ENCODE measurements around the gene CASR.

CASR gene

GRCh38 chr3:122273498-122273897, 90.0 kb downstream of the CASR start:
- no peak overlapping the region for H3K4me3 ChIP-seq (ENCODE audit: low read length)
- DNase-seq (ENCODE audit: low read depth) = no peak
- TF ChIP-seq CTCF (IDR thresholded peaks at IDR 0.05; ENCODE audit: insufficient read depth, low read depth, low read length, missing control alignments) = no peak

GRCh38 chr3:122281891-122282290, 98.4 kb downstream of the CASR start:
- DNase-seq (ENCODE audit: low read depth) = no peak
- H3K4me3 ChIP-seq (ENCODE audit: low read length) = no peak overlapping the region
- no peak for TF ChIP-seq CTCF (IDR thresholded peaks at IDR 0.05; ENCODE audit: insufficient read depth, low read depth, low read length, missing control alignments)

GRCh38 chr3:122283796-122284445, 100.5 kb downstream of the CASR start:
- DNase-seq (ENCODE audit: low read depth) = no peak
- no peak for TF ChIP-seq CTCF (IDR thresholded peaks at IDR 0.05; ENCODE audit: insufficient read depth, low read depth, low read length, missing control alignments)

GRCh38 chr3:122284486-122284885, 101.0 kb downstream of the CASR start:
- TF ChIP-seq CTCF (IDR thresholded peaks at IDR 0.05; ENCODE audit: insufficient read depth, low read depth, low read length, missing control alignments) = no peak
- H3K4me3 ChIP-seq (ENCODE audit: low read length) = no peak overlapping the region
- no peak for DNase-seq (ENCODE audit: low read depth)

More at GRCh38 chr3:122283796-122284445, 100.5 kb downstream of the CASR start:
- H3K4me3 ChIP-seq (ENCODE audit: low read length) = no peak overlapping the region

GRCh38 chr3:122294359-122294758, 110.9 kb downstream of the CASR start:
- no peak overlapping the region for H3K4me3 ChIP-seq (ENCODE audit: low read length)
- no peak for TF ChIP-seq CTCF (IDR thresholded peaks at IDR 0.05; ENCODE audit: insufficient read depth, low read depth, low read length, missing control alignments)
- peak; percentile 19 for DNase-seq (ENCODE audit: low read depth)

GRCh38 chr3:122295266-122296062, 112.0 kb downstream of the CASR start:
- no peak for DNase-seq (ENCODE audit: low read depth)
- H3K4me3 ChIP-seq (ENCODE audit: low read length) = no peak overlapping the region
- no peak for TF ChIP-seq CTCF (IDR thresholded peaks at IDR 0.05; ENCODE audit: insufficient read depth, low read depth, low read length, missing control alignments)

All from epithelial cell of esophagus (primary cell).